ENCODE results near the gene ERMAP.

DNA sequence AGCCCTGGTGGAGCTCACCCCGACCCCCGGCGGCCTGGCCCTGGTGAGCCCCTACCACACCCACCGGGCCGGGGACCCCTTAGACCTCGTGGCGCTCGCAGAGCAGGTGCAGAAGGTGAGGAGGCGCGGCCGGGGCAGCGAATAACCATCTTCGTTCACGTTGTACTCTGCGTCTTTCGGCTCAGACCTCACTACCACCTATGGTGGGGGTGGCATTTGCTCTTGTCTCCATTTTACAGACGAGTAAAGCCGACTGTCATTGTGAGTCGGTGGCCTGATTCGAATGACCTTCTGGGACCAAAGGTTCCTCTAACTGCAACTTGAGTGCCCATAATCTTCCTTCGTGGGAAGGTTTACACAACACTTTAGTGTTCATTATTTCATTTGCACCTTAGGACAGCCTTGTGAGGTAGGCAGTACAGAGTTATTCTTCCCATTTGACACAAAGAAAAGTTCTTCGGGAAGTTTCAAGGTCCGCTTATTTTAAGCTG lies 49.4 kb upstream of the ERMAP start:
- TF ChIP-seq, protein P1, sequence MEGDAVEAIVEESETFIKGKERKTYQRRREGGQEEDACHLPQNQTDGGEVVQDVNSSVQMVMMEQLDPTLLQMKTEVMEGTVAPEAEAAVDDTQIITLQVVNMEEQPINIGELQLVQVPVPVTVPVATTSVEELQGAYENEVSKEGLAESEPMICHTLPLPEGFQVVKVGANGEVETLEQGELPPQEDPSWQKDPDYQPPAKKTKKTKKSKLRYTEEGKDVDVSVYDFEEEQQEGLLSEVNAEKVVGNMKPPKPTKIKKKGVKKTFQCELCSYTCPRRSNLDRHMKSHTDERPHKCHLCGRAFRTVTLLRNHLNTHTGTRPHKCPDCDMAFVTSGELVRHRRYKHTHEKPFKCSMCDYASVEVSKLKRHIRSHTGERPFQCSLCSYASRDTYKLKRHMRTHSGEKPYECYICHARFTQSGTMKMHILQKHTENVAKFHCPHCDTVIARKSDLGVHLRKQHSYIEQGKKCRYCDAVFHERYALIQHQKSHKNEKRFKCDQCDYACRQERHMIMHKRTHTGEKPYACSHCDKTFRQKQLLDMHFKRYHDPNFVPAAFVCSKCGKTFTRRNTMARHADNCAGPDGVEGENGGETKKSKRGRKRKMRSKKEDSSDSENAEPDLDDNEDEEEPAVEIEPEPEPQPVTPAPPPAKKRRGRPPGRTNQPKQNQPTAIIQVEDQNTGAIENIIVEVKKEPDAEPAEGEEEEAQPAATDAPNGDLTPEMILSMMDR (IDR thresholded peaks at IDR 0.05 in 8 of 11, conservative IDR thresholded peaks at IDR 0.05 in 3 of 11) = no peak
- TF ChIP-seq POLR2AphosphoS5 (IDR thresholded peaks at IDR 0.05) (no peak), POLR2A (IDR thresholded peaks at IDR 0.05) (no peak)
